ENCODE measurements around the gene MFNG.

MFNG gene

DNA sequence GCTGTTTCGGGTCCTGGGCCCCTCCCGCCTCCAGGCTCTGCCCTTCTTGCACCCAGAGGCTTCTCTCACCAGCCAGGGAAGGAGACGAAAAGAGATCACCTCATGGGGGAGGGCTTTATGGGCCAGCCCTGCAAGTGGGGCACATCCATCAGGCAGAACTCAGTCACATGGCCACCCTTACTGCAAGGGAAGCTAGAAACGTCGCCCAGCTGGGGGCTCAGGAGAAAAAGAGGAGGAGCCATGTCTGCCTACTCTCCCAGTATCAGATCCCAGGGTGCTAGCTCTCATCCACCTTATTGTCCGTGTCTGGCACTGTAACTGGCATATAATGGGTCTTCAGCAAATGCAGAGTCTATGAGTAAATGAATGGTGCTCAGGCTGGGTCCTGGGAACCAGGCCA lies 24.2 kb downstream of the MFNG start:
- no peak for TF ChIP-seq CTCF (IDR thresholded peaks at IDR 0.05)
- peaks cover 16% of the 10 kb centered on the region for H3K36me3 ChIP-seq
- H3K27ac ChIP-seq = no peak overlapping the region
- H3K9me3 ChIP-seq = no peaks in the 10 kb centered on the region
- no peak overlapping the region for H3K4me3 ChIP-seq (ENCODE audit: low read depth in 1 of 2, low read length in 1 of 2)
- H3K27me3 ChIP-seq = no peaks in the 10 kb centered on the region
- no peaks in the 10 kb centered on the region for H3K4me1 ChIP-seq (ENCODE audit: control insufficient read depth in 1 of 2, insufficient read depth in 1 of 2, low read depth in 1 of 2, low read length in 1 of 2)

GRCh38 chr22:37460684-37461083 lies 25.5 kb downstream of the MFNG start:
- Histone ChIP-seq H3K27ac (no peak overlapping the region), H3K4me3 (ENCODE audit: low read depth in 1 of 2, low read length in 1 of 2) (no peak overlapping the region), H3K36me3 (peaks cover 5% of the 10 kb centered on the region), H3K4me1 (ENCODE audit: control insufficient read depth in 1 of 2, insufficient read depth in 1 of 2, low read depth in 1 of 2, low read length in 1 of 2) (no peaks in the 10 kb centered on the region), H3K9me3 (no peaks in the 10 kb centered on the region), H3K27me3 (peaks cover 4% of the 10 kb centered on the region)
- no peak for TF ChIP-seq CTCF (IDR thresholded peaks at IDR 0.05)

DNA sequence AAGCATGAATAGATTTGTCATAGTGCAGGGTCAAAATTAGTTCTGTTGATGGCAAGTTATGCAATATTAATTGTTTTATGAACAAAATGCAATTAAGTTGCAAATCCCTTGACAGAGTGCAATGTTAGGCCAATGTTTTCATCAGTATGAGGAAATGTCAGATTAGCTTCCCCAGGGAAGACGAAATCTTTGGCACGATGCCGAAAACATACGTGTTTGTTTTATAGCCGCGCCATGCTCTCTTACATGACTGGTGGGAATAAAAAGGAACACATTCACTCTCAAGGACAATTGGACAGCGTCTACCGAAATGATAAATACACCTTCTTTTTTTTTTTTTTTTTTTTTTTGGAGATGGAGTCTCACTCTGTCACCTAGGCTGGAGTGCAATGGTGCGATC lies 27.0 kb downstream of the MFNG start:
- no peak for TF ChIP-seq CTCF (IDR thresholded peaks at IDR 0.05)
- H3K36me3 ChIP-seq = no peaks in the 10 kb centered on the region
- no peak overlapping the region for H3K27ac ChIP-seq
- no peak overlapping the region for H3K4me3 ChIP-seq (ENCODE audit: low read depth in 1 of 2, low read length in 1 of 2)
- peaks cover 10% of the 10 kb centered on the region for H3K27me3 ChIP-seq
- no peaks in the 10 kb centered on the region for H3K4me1 ChIP-seq (ENCODE audit: control insufficient read depth in 1 of 2, insufficient read depth in 1 of 2, low read depth in 1 of 2, low read length in 1 of 2)
- H3K9me3 ChIP-seq = no peaks in the 10 kb centered on the region

DNA sequence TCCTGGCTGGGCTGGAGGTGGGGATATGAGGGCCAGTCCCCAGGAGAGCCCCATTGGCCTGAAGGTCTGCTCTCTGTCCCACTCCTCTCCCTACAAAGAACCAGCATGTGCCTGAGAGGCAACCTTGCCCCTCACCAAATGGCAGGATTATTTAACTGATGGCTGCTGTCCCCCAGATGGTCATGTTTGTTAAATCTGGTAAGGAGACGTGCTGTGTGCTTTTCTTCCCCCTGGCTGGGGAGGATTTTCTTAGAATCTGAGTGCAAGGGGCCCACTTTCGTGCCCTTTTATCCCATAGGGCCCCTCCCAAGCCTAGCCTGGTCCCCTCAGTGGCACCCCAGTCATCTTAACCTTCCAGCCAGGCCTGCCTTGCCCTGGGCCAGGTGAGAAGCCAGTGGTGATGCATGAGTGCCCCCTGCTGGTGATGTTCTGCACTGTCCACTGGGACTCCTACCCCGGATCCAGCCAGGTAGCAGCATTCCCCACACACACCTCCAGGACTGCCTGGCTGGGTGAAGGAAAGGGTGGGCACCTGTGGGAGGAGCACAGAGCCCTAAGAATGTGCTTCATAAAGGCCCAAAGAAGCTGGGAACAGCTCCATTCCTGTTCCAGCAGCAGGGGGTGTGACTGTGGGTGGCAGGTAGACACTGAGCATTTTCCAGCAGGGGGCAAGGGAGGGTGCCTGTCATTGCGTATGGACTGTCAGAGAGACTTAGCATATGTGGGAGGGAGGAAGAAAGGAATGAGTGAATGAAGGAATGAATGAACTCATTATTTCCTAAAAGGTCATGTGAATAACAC lies 28.9 kb downstream of the MFNG start:
- Histone ChIP-seq H3K4me3 (ENCODE audit: low read depth in 1 of 2, low read length in 1 of 2) (no peak overlapping the region), H3K4me1 (ENCODE audit: control insufficient read depth in 1 of 2, insufficient read depth in 1 of 2, low read depth in 1 of 2, low read length in 1 of 2) (no peaks in the 10 kb centered on the region), H3K27ac (no peak overlapping the region), H3K27me3 (peaks cover 18% of the 10 kb centered on the region), H3K9me3 (no peaks in the 10 kb centered on the region), H3K36me3 (no peaks in the 10 kb centered on the region)
- TF ChIP-seq CTCF (IDR thresholded peaks at IDR 0.05) = peak; percentile 90

DNA sequence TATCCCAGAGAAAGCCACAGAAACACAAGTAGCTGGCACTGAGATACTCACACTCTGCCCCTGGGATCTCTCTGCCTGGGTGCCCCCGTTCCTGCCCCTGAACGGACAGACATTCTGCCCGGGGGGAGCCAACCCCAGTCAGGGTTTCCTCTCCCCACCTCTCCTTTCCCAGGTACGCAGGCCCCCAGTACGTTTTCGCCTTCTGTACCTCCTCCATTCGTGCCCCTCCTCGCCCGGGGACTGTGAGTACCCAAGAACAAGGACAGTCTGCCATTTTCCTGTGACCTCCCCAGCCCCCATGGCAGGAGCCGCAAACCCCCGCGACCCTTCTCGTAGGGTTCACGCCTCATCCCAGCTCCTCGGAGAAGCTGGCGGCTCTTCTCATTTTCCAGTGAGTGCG lies 29.8 kb downstream of the MFNG start:
- TF ChIP-seq CTCF (IDR thresholded peaks at IDR 0.05) = no peak
- H3K4me1 ChIP-seq (ENCODE audit: control insufficient read depth in 1 of 2, insufficient read depth in 1 of 2, low read depth in 1 of 2, low read length in 1 of 2) = no peaks in the 10 kb centered on the region
- H3K4me3 ChIP-seq (ENCODE audit: low read depth in 1 of 2, low read length in 1 of 2) = no peak overlapping the region
- no peaks in the 10 kb centered on the region for H3K36me3 ChIP-seq
- peaks cover 18% of the 10 kb centered on the region for H3K27me3 ChIP-seq
- no peaks in the 10 kb centered on the region for H3K9me3 ChIP-seq
- H3K27ac ChIP-seq = no peak overlapping the region
